HCT116 (cell line): ENCODE results near the gene MCM9. TPM values are rescaled to one million over a fixed set of nuclear protein-coding genes. Genes with fewer than 3 reads are reported as not detected.

Source experiments
- ATAC-seq: fragments of 200-7000 bp; cut with Tn5 transposase; 2 replicates; pipeline ENCODE4 v1.9.1; 2020; ENCODE audit warnings: mild to moderate bottlenecking, moderate library complexity
- BruUV-seq: library from RNA; stranded (reverse); fragments of 400-500 nt; replicated peaks from 2 replicates; lab custom pipeline; 2021; lab: Mats Ljungman, UMichigan
- CTCF ChIA-PET: fragments of 300-600 bp; sonication (Branson Sonifier 250); formaldehyde crosslinking; loops from one replicate; lab custom pipeline; 2021; ENCODE audit warnings: antibody characterized with exemption; lab: Charles Lee
- POLR2A ChIA-PET: fragments of 300-600, 350-600 bp; sonication (Branson Sonifier 250); formaldehyde crosslinking; loops from one replicate; lab custom pipeline; 2021; ENCODE audit warnings: antibody characterized with exemption; lab: Charles Lee
- RAD21 ChIA-PET, 2 experiments: fragments of 300-600 bp; sonication (Branson Sonifier 250); formaldehyde crosslinking; loops; one replicate each; lab custom pipeline; 2023; ENCODE audit warnings: low total read pairs in 2 of 2; ENCODE audit not compliant: uncharacterized antibody in 2 of 2, unreplicated experiment in 2 of 2, low non-redundant PET in 1 of 2; lab: Charles Lee
- DNase-seq: peaks from one replicate; pipeline ENCODE4 v3.0.0-alpha.2; 2010; ENCODE audit warnings: low read depth, low spot score
- H2AFZ ChIP-seq: fragments of 200-600 bp; shearing (Covaris generic), sonication (generic); 2 replicates; pipeline ENCODE4 v1.6.1; 2017; ENCODE audit warnings: low read depth, mixed run types, mixed read lengths, antibody characterized with exemption, low read length; ENCODE audit not compliant: poor library complexity, severe bottlenecking
- H3K27ac ChIP-seq: 2 replicates; pipeline ENCODE4 v1.5.1; 2012; ENCODE audit warnings: low read depth, low read length
- H3K27me3 ChIP-seq: fragments of 200-600 bp; sonication (generic); 2 replicates; pipeline ENCODE4 v1.6.1; 2016; ENCODE audit warnings: mixed run types, low read length, mixed read lengths; ENCODE audit not compliant: insufficient read depth
- H3K36me3 ChIP-seq, 2 experiments: fragments of 200-500 bp in 1 of 2; fragments of 200-600 bp in 1 of 2; sonication (Bioruptor generic) in 1 of 2; sonication (generic) in 1 of 2; 2 replicates each; pipeline versions ENCODE4 v1.5.1 to v1.6.1; 2014 to 2016; ENCODE audit warnings: low read length in 2 of 2, inconsistent platforms in 1 of 2, mixed read lengths in 1 of 2, mixed run types in 1 of 2; ENCODE audit not compliant: insufficient read depth in 2 of 2, control insufficient read depth in 1 of 2
- H3K4me1 ChIP-seq, 2 experiments: fragments of 200-600 bp in 1 of 2; sonication (generic) in 1 of 2; 2 replicates each; pipeline versions ENCODE4 v1.5.1 to v1.6.1; 2012 to 2017; ENCODE audit warnings: low read length in 2 of 2, inconsistent platforms in 1 of 2, mild to moderate bottlenecking in 1 of 2, mixed read lengths in 1 of 2, mixed run types in 1 of 2, moderate library complexity in 1 of 2; ENCODE audit not compliant: insufficient read depth in 2 of 2, control insufficient read depth in 1 of 2
- H3K4me2 ChIP-seq: fragments of 200-600 bp; sonication (generic); 2 replicates; pipeline ENCODE4 v1.6.1; 2017; ENCODE audit warnings: mixed run types, low read length, mixed read lengths
- H3K4me3 ChIP-seq, 2 experiments: fragments of 200-600 bp in 1 of 2; sonication (generic) in 1 of 2; replicated peaks in 1 of 2; 2 replicates each; pipeline ENCODE4 v1.5.1; 2011 to 2016; ENCODE audit warnings: low read length in 2 of 2, control low read depth in 1 of 2, low read depth in 1 of 2, mild to moderate bottlenecking in 1 of 2, mixed read lengths in 1 of 2, mixed run types in 1 of 2
- H3K79me2 ChIP-seq: fragments of 200-600 bp; sonication (generic); 2 replicates; pipeline ENCODE4 v1.6.1; 2017; ENCODE audit warnings: mild to moderate bottlenecking, mixed run types, low read length, moderate library complexity, mixed read lengths; ENCODE audit not compliant: insufficient read depth
- H3K9ac ChIP-seq: fragments of 200-600 bp; sonication (generic); 2 replicates; pipeline ENCODE4 v1.6.1; 2016; ENCODE audit warnings: low read length, mixed read lengths
- H3K9me2 ChIP-seq: fragments of 200-600 bp; sonication (generic), shearing (Covaris generic); 2 replicates; pipeline ENCODE4 v1.6.1; 2017; ENCODE audit warnings: mixed run types, mild to moderate bottlenecking, moderate library complexity; ENCODE audit not compliant: insufficient read depth
- H3K9me3 ChIP-seq, 2 experiments: fragments of 200-500 bp in 1 of 2; fragments of 200-600 bp in 1 of 2; sonication (Bioruptor generic) in 1 of 2; sonication (generic) in 1 of 2; 2 replicates each; pipeline ENCODE4 v1.6.1; 2014 to 2017; ENCODE audit warnings: low read length in 2 of 2, mixed read lengths in 2 of 2, inconsistent platforms in 1 of 2, low read depth in 1 of 2, mild to moderate bottlenecking in 1 of 2, mixed run types in 1 of 2, moderate library complexity in 1 of 2; ENCODE audit not compliant: control insufficient read depth in 1 of 2, insufficient read depth in 1 of 2
- H4K20me1 ChIP-seq: fragments of 200-600 bp; sonication (generic), shearing (Covaris generic); 2 replicates; pipeline ENCODE4 v1.6.1; 2017; ENCODE audit warnings: mixed run types, mild to moderate bottlenecking, moderate library complexity; ENCODE audit not compliant: insufficient read depth
- CBX3 ChIP-seq: IDR thresholded peaks from 2 replicates; pipeline ENCODE4 v1.6.1; 2012; ENCODE audit warnings: low read depth
- CEBPB ChIP-seq: IDR thresholded peaks from 2 replicates; pipeline ENCODE4 v1.6.1; 2012; ENCODE audit warnings: low read depth
- EGR1 ChIP-seq: IDR thresholded peaks from 2 replicates; pipeline ENCODE4 v1.6.1; 2012; ENCODE audit warnings: low read depth
- FOSL1 ChIP-seq: IDR thresholded peaks from 2 replicates; pipeline ENCODE4 v1.6.1; 2012; ENCODE audit warnings: low read depth
- JUND ChIP-seq: IDR thresholded peaks from 2 replicates; pipeline ENCODE4 v1.6.1; 2012
- POLR2A ChIP-seq: IDR thresholded peaks from 2 replicates; pipeline ENCODE4 v1.7.0; 2011; ENCODE audit warnings: borderline replicate concordance; ENCODE audit not compliant: insufficient read depth, insufficient read length; ENCODE audit errors: extremely low read depth
- POLR2AphosphoS5 ChIP-seq: IDR thresholded peaks from 2 replicates; pipeline ENCODE4 v1.6.1; 2011; ENCODE audit warnings: mild to moderate bottlenecking, low read depth, low read length, moderate library complexity
- SIN3A ChIP-seq: IDR thresholded peaks from 2 replicates; pipeline ENCODE4 v1.6.1; 2012; ENCODE audit warnings: low read depth
- SP1 ChIP-seq: IDR thresholded peaks from 2 replicates; pipeline ENCODE4 v1.6.1; 2012; ENCODE audit warnings: low read depth
- SRF ChIP-seq: IDR thresholded peaks from 2 replicates; pipeline ENCODE4 v1.6.1; 2012; ENCODE audit warnings: low read depth
- YY1 ChIP-seq: IDR thresholded peaks from 2 replicates; pipeline ENCODE4 v1.6.1; 2011; ENCODE audit warnings: low read length, low read depth, moderate library complexity, mild to moderate bottlenecking; ENCODE audit not compliant: insufficient replicate concordance; ENCODE audit errors: extremely low read depth
- ZFX ChIP-seq: fragments of 450-650 bp; IDR thresholded peaks from 2 replicates; pipeline ENCODE4 v1.6.1; 2017
- ZNF274 ChIP-seq: fragments of 200-500 bp; sonication (Bioruptor generic); IDR thresholded peaks from 2 replicates; pipeline ENCODE4 v1.6.1; 2014; ENCODE audit warnings: mild to moderate bottlenecking, low read depth, low read length, inconsistent platforms
- intact Hi-C: fragments of 100-400 bp; cut with micrococcal nuclease; formaldehyde crosslinking; loops from 2 replicates; pipeline ENCODE4 v1.10.0; 2022
- total RNA-seq: library from RNA; stranded (reverse); gene quantifications from one replicate; pipeline ENCODE4 v1.2.1, GENCODE V29; 2021; ENCODE audit not compliant: unreplicated experiment
- TF ChIP-seq, protein P1 (sequence below): IDR thresholded peaks from 2 replicates; pipeline ENCODE4 v1.6.1; 2011; ENCODE audit warnings: mild to moderate bottlenecking, low read length, moderate library complexity; ENCODE audit not compliant: insufficient replicate concordance; ENCODE audit errors: extremely low read depth
- TF ChIP-seq, protein P2 (sequence below): IDR thresholded peaks from 2 replicates; pipeline ENCODE4 v1.6.1; 2012
- TF ChIP-seq, protein P3 (sequence below): IDR thresholded peaks from 2 replicates; pipeline ENCODE4 v1.6.1; 2012
- TF ChIP-seq, protein P4 (sequence below), 3 experiments: fragments of 200-600 bp in 1 of 3; sonication (generic) in 1 of 3; IDR thresholded peaks in 2 of 3; conservative IDR thresholded peaks in 1 of 3; 2 replicates each; pipeline ENCODE4 v1.5.1; 2012 to 2017; ENCODE audit warnings: low read depth in 2 of 3, low read length in 2 of 3, antibody characterized with exemption in 1 of 3, borderline replicate concordance in 1 of 3, control low read depth in 1 of 3, mild to moderate bottlenecking in 1 of 3, mixed read lengths in 1 of 3, mixed run types in 1 of 3, moderate library complexity in 1 of 3; ENCODE audit not compliant: insufficient read depth in 1 of 3
- TF ChIP-seq, protein P5 (sequence below): IDR thresholded peaks from 2 replicates; pipeline ENCODE4 v1.6.1; 2012; ENCODE audit warnings: low read depth

Gene MCM9
- total RNA-seq, 1 experiment from 2014 or later: 13.6 TPM

DNA sequence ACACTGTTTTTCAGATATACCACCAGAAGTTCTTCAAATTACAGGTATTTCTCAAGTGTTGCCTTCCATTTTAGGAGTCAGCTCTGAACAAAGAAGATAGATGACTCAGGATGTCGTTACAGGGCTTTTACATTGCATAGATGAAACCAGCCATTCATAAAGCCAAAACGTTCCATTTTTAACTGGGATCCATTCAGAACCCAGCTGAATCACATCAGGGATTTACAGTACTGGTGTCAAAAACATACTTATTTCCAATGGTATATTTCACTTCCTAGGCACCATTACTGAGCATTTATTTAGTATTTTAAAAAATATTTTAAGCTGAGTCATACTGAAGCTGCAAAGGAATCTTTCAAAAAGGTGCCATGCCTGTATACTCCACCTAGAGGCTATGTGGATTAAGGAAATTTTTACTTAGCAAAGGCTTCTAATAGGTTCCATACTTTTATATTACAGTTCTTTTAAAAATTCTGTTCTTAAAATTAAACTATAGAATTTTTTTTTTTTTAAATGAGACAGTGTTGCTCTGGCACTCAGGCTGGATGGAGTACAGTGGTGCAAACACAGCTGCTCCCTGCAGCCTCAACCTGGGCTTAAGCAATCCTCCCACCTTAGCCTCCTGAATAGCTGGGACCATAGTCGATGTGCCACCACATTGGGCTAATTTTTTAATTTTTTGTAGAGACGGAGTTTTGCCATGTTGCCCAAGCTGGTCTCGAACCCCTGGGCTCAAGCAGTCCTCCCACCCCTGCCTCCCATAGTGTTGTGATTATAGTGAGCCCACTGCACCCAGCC is 38.4 kb downstream of the MCM9 start:
- Histone ChIP-seq H3K27ac (peak overlapping the region; percentile 85), H3K27me3 (no peaks in the 10 kb centered on the region), H2AFZ (no peak overlapping the region), H3K9me2 (no peaks in the 10 kb centered on the region), H3K4me2 (peak overlapping the region; percentile 76), H3K4me3 (peak overlapping the region; percentile 56 to 93), H3K9ac (peak overlapping the region; percentile 87), H3K79me2 (peaks cover 83% of the 10 kb centered on the region), H4K20me1 (no peaks in the 10 kb centered on the region), H3K36me3 (peaks cover 7 to 11% of the 10 kb centered on the region in 2 experiments; a peak in 2 of 4 replicates), H3K9me3 (no peaks in the 10 kb centered on the region), H3K4me1 (peaks cover 12 to 21% of the 10 kb centered on the region in 2 experiments)
- intact Hi-C loops: loop anchor here (10.0 kb wide), 2 partner anchors 242 to 332 kb away; partner anchors contain the start of gene CEP85L
- ChIA-PET CTCF (interaction anchor here (0.8 to 2.2 kb wide), 4 partner anchors 13 to 214 kb away, joined by 3 to 9 read pairs (median 5); no protein-coding TSS in a partner anchor), RAD21 (no interaction called here), POLR2A (interaction anchor here (0.7 to 1.1 kb wide), 3 partner anchors 14 to 228 kb away, joined by 3 to 4 read pairs (median 3); no protein-coding TSS in a partner anchor)
- DNase-seq (peak; percentile 69), ATAC-seq (no peak)
- BruUV-seq: no TSS peak
- TF ChIP-seq EGR1: peak; percentile 17; the same call in 1 of the 2 replicates
- peak; percentile 69 for TF ChIP-seq FOSL1
- TF ChIP-seq JUND: 0 out of 2 replicates have a peak, but pooled peaks have one; percentile 36
- TF ChIP-seq, protein P1, sequence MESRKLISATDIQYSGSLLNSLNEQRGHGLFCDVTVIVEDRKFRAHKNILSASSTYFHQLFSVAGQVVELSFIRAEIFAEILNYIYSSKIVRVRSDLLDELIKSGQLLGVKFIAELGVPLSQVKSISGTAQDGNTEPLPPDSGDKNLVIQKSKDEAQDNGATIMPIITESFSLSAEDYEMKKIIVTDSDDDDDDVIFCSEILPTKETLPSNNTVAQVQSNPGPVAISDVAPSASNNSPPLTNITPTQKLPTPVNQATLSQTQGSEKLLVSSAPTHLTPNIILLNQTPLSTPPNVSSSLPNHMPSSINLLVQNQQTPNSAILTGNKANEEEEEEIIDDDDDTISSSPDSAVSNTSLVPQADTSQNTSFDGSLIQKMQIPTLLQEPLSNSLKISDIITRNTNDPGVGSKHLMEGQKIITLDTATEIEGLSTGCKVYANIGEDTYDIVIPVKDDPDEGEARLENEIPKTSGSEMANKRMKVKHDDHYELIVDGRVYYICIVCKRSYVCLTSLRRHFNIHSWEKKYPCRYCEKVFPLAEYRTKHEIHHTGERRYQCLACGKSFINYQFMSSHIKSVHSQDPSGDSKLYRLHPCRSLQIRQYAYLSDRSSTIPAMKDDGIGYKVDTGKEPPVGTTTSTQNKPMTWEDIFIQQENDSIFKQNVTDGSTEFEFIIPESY: no peak
- TF ChIP-seq, protein P2, sequence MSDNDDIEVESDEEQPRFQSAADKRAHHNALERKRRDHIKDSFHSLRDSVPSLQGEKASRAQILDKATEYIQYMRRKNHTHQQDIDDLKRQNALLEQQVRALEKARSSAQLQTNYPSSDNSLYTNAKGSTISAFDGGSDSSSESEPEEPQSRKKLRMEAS: peak; percentile 54
- no peak for TF ChIP-seq POLR2AphosphoS5
- TF ChIP-seq, protein P3, sequence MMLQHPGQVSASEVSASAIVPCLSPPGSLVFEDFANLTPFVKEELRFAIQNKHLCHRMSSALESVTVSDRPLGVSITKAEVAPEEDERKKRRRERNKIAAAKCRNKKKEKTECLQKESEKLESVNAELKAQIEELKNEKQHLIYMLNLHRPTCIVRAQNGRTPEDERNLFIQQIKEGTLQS: no peak
- no peak for TF ChIP-seq SP1
- TF ChIP-seq, protein P4, sequence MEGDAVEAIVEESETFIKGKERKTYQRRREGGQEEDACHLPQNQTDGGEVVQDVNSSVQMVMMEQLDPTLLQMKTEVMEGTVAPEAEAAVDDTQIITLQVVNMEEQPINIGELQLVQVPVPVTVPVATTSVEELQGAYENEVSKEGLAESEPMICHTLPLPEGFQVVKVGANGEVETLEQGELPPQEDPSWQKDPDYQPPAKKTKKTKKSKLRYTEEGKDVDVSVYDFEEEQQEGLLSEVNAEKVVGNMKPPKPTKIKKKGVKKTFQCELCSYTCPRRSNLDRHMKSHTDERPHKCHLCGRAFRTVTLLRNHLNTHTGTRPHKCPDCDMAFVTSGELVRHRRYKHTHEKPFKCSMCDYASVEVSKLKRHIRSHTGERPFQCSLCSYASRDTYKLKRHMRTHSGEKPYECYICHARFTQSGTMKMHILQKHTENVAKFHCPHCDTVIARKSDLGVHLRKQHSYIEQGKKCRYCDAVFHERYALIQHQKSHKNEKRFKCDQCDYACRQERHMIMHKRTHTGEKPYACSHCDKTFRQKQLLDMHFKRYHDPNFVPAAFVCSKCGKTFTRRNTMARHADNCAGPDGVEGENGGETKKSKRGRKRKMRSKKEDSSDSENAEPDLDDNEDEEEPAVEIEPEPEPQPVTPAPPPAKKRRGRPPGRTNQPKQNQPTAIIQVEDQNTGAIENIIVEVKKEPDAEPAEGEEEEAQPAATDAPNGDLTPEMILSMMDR (IDR thresholded peaks at IDR 0.05 in 2 of 3, conservative IDR thresholded peaks at IDR 0.05 in 1 of 3; ENCODE audit: borderline replicate concordance in 1 of 3, insufficient read depth in 1 of 3, low read depth in 2 of 3, low read length in 2 of 3): peak; percentile 28 to 45 (median 44); a peak in 3 of 6 replicates
- TF ChIP-seq, protein P5, sequence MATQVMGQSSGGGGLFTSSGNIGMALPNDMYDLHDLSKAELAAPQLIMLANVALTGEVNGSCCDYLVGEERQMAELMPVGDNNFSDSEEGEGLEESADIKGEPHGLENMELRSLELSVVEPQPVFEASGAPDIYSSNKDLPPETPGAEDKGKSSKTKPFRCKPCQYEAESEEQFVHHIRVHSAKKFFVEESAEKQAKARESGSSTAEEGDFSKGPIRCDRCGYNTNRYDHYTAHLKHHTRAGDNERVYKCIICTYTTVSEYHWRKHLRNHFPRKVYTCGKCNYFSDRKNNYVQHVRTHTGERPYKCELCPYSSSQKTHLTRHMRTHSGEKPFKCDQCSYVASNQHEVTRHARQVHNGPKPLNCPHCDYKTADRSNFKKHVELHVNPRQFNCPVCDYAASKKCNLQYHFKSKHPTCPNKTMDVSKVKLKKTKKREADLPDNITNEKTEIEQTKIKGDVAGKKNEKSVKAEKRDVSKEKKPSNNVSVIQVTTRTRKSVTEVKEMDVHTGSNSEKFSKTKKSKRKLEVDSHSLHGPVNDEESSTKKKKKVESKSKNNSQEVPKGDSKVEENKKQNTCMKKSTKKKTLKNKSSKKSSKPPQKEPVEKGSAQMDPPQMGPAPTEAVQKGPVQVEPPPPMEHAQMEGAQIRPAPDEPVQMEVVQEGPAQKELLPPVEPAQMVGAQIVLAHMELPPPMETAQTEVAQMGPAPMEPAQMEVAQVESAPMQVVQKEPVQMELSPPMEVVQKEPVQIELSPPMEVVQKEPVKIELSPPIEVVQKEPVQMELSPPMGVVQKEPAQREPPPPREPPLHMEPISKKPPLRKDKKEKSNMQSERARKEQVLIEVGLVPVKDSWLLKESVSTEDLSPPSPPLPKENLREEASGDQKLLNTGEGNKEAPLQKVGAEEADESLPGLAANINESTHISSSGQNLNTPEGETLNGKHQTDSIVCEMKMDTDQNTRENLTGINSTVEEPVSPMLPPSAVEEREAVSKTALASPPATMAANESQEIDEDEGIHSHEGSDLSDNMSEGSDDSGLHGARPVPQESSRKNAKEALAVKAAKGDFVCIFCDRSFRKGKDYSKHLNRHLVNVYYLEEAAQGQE: no peak
- peak; percentile 58; the same call in 1 of the 2 replicates for TF ChIP-seq SIN3A
- peak; percentile 78 for TF ChIP-seq CBX3
- TF ChIP-seq ZNF274: no peak
- TF ChIP-seq SRF: peak; percentile 63; the same call in 1 of the 2 replicates
- TF ChIP-seq YY1: no peak
- no peak for TF ChIP-seq ZFX
- TF ChIP-seq CEBPB: peak; percentile 60
- no peak for TF ChIP-seq POLR2A
